Left lung (tissue), 10 donors: ENCODE results near the gene UNC119. TPM values are rescaled to one million over a fixed set of nuclear protein-coding genes. Genes with fewer than 3 reads are reported as not detected.
A peak's percentile ranks its signal among the peaks of the same experiment; 100 is the strongest.

ENCODE experiments used
- ATAC-seq: fragments of 200-7000 bp; cut with Tn5 transposase; one replicate; pipeline ENCODE4 v1.9.1; 2020; ENCODE audit warnings: moderate library complexity
- DNase-seq, 4 donors: peaks; one replicate each; pipeline ENCODE4 v3.0.0-alpha.2; 2013 to 2020
- H3K27ac ChIP-seq, 2 donors: fragments of 200-600 bp; sonication (generic) in 1 of 2; one replicate each; pipeline versions ENCODE4 v1.5.0 to v1.8.0; 2020 to 2021
- H3K27me3 ChIP-seq, 2 donors: fragments of 200-600 bp; sonication (generic) in 1 of 2; one replicate each; pipeline versions ENCODE4 v1.5.0 to v1.8.0; 2020 to 2021
- H3K36me3 ChIP-seq, 2 donors: fragments of 200-600 bp; sonication (generic) in 1 of 2; one replicate each; pipeline versions ENCODE4 v1.5.0 to v1.8.0; 2020 to 2021
- H3K4me1 ChIP-seq, 2 donors: fragments of 200-600 bp; one replicate each; pipeline ENCODE4 v1.8.0; 2021
- H3K4me3 ChIP-seq, 2 donors: fragments of 200-600 bp; sonication (generic) in 1 of 2; one replicate each; pipeline versions ENCODE4 v1.5.0 to v1.8.0; 2020 to 2021; ENCODE audit warnings: mild to moderate bottlenecking in 1 of 2
- H3K9me3 ChIP-seq, 2 donors: fragments of 200-600 bp; sonication (generic) in 1 of 2; one replicate each; pipeline versions ENCODE4 v1.5.0 to v1.8.0; 2020 to 2021
- CTCF ChIP-seq, 2 donors: fragments of 200-600 bp; sonication (generic) in 1 of 2; IDR thresholded peaks; one replicate each; pipeline versions ENCODE4 v1.5.0 to v1.8.0; 2021; ENCODE audit warnings: antibody characterized with exemption in 2 of 2
- intact Hi-C, 2 donors: fragments of 100-400 bp; cut with DNase I; formaldehyde crosslinking; loops; one replicate each; pipeline versions ENCODE4 v1.11.2 to v1.14.2; 2022
- polyA plus RNA-seq, 6 donors: library from polyadenylated mRNA; unstranded; fragments of 120-200 nt; gene quantifications; one replicate each; pipeline ENCODE4 v1.2.1, GENCODE V29; 2013; ENCODE audit not compliant: insufficient read length in 6 of 6
- total RNA-seq, 2 donors: library from RNA; stranded (reverse); fragmentation: NEBNext Ultra II Directional; extraction: Animal tissue kit (Norgen Biotek cat#: 25700); gene quantifications; one replicate each; pipeline ENCODE4 v1.2.1, GENCODE V29; 2021
- donor health status: DM: no; HTN: yes; CAD: no.
- donor health status: DM: no; HTN: no; CAD: no.

UNC119 gene
- total and polyA plus RNA-seq, 8 donors: 25.7 to 36.7 (median 34.4) TPM

GRCh38 chr17:28549236-28550132, 2.9 kb downstream of the UNC119 start:
- H3K4me1 ChIP-seq: peaks cover 0 to 53% of the 10 kb centered on the region in 2 donors
- H3K36me3 ChIP-seq: peaks cover 0 to 20% of the 10 kb centered on the region in 2 donors
- no peak overlapping the region for H3K4me3 ChIP-seq
- H3K27ac ChIP-seq: peak overlapping the region in 1 of 2 donors; percentile 74
- H3K27me3 ChIP-seq: no peaks in the 10 kb centered on the region
- ATAC-seq (no peak), DNase-seq (no peak)
- TF ChIP-seq CTCF (IDR thresholded peaks at IDR 0.05): no peak
- H3K9me3 ChIP-seq: no peaks in the 10 kb centered on the region
- intact Hi-C loops: loop anchor here (5.0 to 10.0 kb wide), 2 partner anchors 52 to 65 kb away; partner anchors contain the start of gene RSKR (in 1 of the 2)

DNA sequence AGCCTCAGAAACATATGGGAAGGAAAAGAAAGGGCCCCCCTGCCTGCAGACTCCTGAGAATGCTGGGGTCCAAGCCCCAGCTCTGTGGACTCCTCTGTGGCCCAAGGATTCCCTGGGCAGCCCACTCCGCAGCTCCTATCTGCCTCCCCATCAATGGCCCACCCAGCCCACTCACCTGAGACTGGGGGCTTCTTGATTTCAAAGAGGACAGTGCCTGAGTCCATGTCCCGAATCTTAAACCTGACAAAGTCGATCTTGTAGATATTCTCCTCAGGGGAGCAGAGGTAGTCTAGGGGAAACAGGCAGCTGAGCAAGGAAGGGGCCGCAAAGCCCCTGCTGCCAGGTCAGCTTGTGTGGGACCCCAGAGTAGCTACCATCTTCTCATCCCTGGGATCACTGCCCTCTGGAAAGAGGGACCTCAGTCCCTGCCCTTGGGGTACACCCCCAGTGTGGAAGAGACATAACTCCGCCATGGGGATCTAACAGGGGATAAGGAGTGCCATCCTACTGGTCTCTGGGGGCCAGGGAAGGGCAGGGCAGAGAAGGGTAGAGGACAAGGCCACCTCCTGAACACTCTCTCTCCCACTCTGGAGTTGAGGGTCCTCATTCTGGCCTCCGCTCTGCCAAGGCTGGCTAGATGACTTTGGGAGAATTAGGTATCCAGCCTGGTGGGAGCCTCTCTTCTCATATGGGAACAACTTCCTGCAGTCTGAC, 3.9 kb downstream of the UNC119 start:
- peaks cover 0 to 11% of the 10 kb centered on the region in 2 donors for H3K36me3 ChIP-seq
- no peaks in the 10 kb centered on the region for H3K27me3 ChIP-seq
- intact Hi-C loops: loop anchor here in 1 of 2 donors (10.0 kb wide), 1 partner anchor 66 kb away; the partner anchor contains the start of gene RSKR
- DNase-seq: no peak
- no peak for TF ChIP-seq CTCF (IDR thresholded peaks at IDR 0.05)
- peak overlapping the region in 1 of 2 donors; percentile 87 for H3K27ac ChIP-seq
- no peaks in the 10 kb centered on the region for H3K9me3 ChIP-seq
- ATAC-seq: no peak
- H3K4me3 ChIP-seq: no peak overlapping the region
- H3K4me1 ChIP-seq: peaks cover 0 to 53% of the 10 kb centered on the region in 2 donors

DNA sequence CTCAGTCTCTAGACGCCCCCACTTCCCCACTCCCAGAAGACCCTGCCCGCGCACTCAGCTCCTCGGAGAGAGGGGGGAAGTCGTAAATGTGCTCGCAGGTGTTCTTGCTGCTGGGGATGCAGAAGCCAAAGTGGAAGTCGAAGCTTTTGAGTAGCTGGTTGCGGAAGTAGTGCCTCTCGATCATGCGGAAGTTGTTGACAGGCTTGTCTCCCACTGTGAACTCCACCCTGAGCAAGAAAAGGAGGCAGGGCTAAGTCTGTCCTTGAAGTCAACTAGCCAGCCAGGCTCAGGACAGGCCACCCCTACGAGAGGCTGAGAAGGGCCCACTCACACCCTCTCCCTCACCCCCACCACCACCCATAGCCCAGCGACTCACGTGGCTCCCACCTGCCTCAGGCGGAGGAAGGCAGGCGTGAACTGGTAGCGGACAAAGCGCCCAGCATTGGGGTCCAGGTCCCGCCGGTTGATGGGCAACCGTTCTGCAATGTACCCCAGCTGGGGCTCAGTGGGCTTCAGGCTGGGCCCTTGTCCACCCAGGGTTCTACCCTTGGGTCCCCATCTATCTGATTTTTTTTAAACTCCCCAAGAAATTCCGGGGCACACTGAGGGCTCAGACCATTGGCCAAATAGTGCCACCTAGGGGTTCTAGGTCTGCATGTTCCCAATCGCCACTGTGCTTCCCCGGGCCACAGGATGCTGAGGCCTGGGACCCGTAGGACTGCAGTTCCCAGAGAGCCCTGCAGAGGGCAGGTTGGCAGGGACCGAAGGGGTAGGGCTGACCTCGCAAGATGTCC, 4.6 kb downstream of the UNC119 start:
- H3K4me3 ChIP-seq: peak overlapping the region in 1 of 2 donors; percentile 6
- H3K27me3 ChIP-seq: no peaks in the 10 kb centered on the region
- H3K4me1 ChIP-seq: peaks cover 0 to 52% of the 10 kb centered on the region in 2 donors
- ATAC-seq (peak; percentile 72), DNase-seq (peak in 3 of 4 donors; percentile 69 to 91 (median 80))
- H3K27ac ChIP-seq: peak overlapping the region in 1 of 2 donors; percentile 87
- intact Hi-C loops: loop anchor here in 1 of 2 donors (10.0 kb wide), 1 partner anchor 67 kb away; the partner anchor contains the start of gene RSKR
- no peaks in the 10 kb centered on the region for H3K9me3 ChIP-seq
- H3K36me3 ChIP-seq: peaks cover 0 to 10% of the 10 kb centered on the region in 2 donors
- TF ChIP-seq CTCF (IDR thresholded peaks at IDR 0.05): peak; percentile 90 to 98

- Histone ChIP-seq H3K4me1 (peaks cover 0 to 49% of the 10 kb centered on the region in 2 donors), H3K9me3 (no peaks in the 10 kb centered on the region), H3K27me3 (no peaks in the 10 kb centered on the region), H3K4me3 (no peak overlapping the region), H3K36me3 (peaks cover 0 to 10% of the 10 kb centered on the region in 2 donors), H3K27ac (peak overlapping the region in 1 of 2 donors; percentile 87)
- TF ChIP-seq CTCF (IDR thresholded peaks at IDR 0.05): no peak
- DNase-seq: no peak
- ATAC-seq: no peak
- intact Hi-C loops: loop anchor here in 1 of 2 donors (10.0 kb wide), 1 partner anchor 68 kb away; the partner anchor contains the start of gene RSKR
Observed at GRCh38 chr17:28547096-28547622, 5.3 kb downstream of the UNC119 start.
